Keratinocyte (primary cell): ENCODE results near the gene MAGI1. TPM values are rescaled to one million over a fixed set of nuclear protein-coding genes. Genes with fewer than 3 reads are reported as not detected.

Experiments used
- DNase-seq: peaks from one replicate; pipeline ENCODE4 v3.0.0-alpha.2; 2011; ENCODE audit warnings: low read depth, missing footprints, low spot score
- FAIRE-seq: peaks from 2 replicates; lab custom pipeline; 2011; peaks lifted over from hg19 to GRCh38; lab: Jason Lieb, UNC
- H2AFZ ChIP-seq: 2 replicates; pipeline ENCODE4 v1.6.0; 2012; ENCODE audit warnings: low read length, control low read depth, inconsistent platforms; ENCODE audit not compliant: control insufficient read depth
- H3K27ac ChIP-seq: 2 replicates; pipeline ENCODE4 v1.5.1; 2011; ENCODE audit warnings: low read length; ENCODE audit not compliant: control insufficient read depth, insufficient read depth
- H3K27me3 ChIP-seq: 3 replicates; pipeline ENCODE4 v1.6.0; 2011; ENCODE audit warnings: low read length; ENCODE audit not compliant: control insufficient read depth, insufficient read depth; ENCODE audit errors: extremely low read depth
- H3K36me3 ChIP-seq, 2 experiments: 2 replicates in 1 of 2; 3 replicates in 1 of 2; pipeline ENCODE4 v1.5.1; 2011; ENCODE audit warnings: low read length in 2 of 2, mild to moderate bottlenecking in 1 of 2; ENCODE audit not compliant: control insufficient read depth in 2 of 2, insufficient read depth in 2 of 2; ENCODE audit errors: extremely low read depth in 1 of 2
- H3K4me1 ChIP-seq: 3 replicates; pipeline ENCODE4 v1.5.1; 2011; ENCODE audit warnings: low read length; ENCODE audit not compliant: control insufficient read depth, insufficient read depth; ENCODE audit errors: extremely low read depth
- H3K4me2 ChIP-seq: 3 replicates; pipeline ENCODE4 v1.6.0; 2011; ENCODE audit warnings: low read depth, low read length; ENCODE audit not compliant: control insufficient read depth, insufficient read depth; ENCODE audit errors: extremely low read depth
- H3K4me3 ChIP-seq, 3 experiments: fragments of 200-600 bp in 1 of 3; sonication (generic) in 1 of 3; 2 replicates in 2 of 3; 3 replicates in 1 of 3; pipeline ENCODE4 v1.5.1; 2011 to 2016; ENCODE audit warnings: low read length in 3 of 3, mild to moderate bottlenecking in 3 of 3, control low read depth in 2 of 3, inconsistent platforms in 1 of 3, low read depth in 1 of 3, mixed read lengths in 1 of 3, mixed run types in 1 of 3, moderate library complexity in 1 of 3; ENCODE audit not compliant: control insufficient read depth in 2 of 3, insufficient read depth in 2 of 3; ENCODE audit errors: extremely low read depth in 1 of 3
- H3K79me2 ChIP-seq: 2 replicates; pipeline ENCODE4 v1.6.0; 2012; ENCODE audit warnings: low read length; ENCODE audit not compliant: control insufficient read depth, insufficient read depth
- H3K9ac ChIP-seq: 3 replicates; pipeline ENCODE4 v1.6.0; 2011; ENCODE audit warnings: low read length; ENCODE audit not compliant: control insufficient read depth, insufficient read depth; ENCODE audit errors: extremely low read depth
- H3K9me1 ChIP-seq: 3 replicates; pipeline ENCODE4 v1.6.0; 2011; ENCODE audit warnings: low read length; ENCODE audit not compliant: control insufficient read depth, insufficient read depth; ENCODE audit errors: extremely low read depth
- H3K9me3 ChIP-seq: 2 replicates; pipeline ENCODE4 v1.5.1; 2012; ENCODE audit warnings: low read depth, low read length; ENCODE audit not compliant: control insufficient read depth
- H4K20me1 ChIP-seq: 3 replicates; pipeline ENCODE4 v1.6.0; 2011; ENCODE audit warnings: low read length; ENCODE audit not compliant: control insufficient read depth, insufficient read depth; ENCODE audit errors: extremely low read depth
- EZH2 ChIP-seq: IDR thresholded peaks from one replicate; pipeline ENCODE4 v1.6.1; 2012; ENCODE audit warnings: inconsistent platforms, mild to moderate bottlenecking, low read length, moderate library complexity
- dilution Hi-C: fragments of 300-500 bp; cut with MboI; formaldehyde crosslinking; loops from one replicate; pipeline ENCODE4 v1.7.0; 2020; ENCODE audit warnings: low sequenced_read_pairs; ENCODE audit not compliant: extremely low pct_ligation_motif_present
- polyA plus RNA-seq, 5 experiments: library from polyadenylated mRNA; depleted of rRNA in 3 of 5; stranded (reverse) in 3 of 5; stranded (forward) in 1 of 5; unstranded in 1 of 5; fragments of >200 nt; gene quantifications; 1 replicate in 1 of 5; 2 replicates in 3 of 5; 3 replicates in 1 of 5; pipeline versions ENCODE4 v1.2.1 to v1.2.3, GENCODE V29; 2011 to 2012; ENCODE audit warnings: missing spikeins in 2 of 5, low read depth in 1 of 5, low replicate concordance in 1 of 5
- TF ChIP-seq, protein P1 (sequence below), 3 experiments: IDR thresholded peaks in 1 of 3; conservative IDR thresholded peaks in 1 of 3; optimal IDR thresholded peaks in 1 of 3; 2 replicates in 2 of 3; 3 replicates in 1 of 3; pipeline versions ENCODE3 to v1.5.1; 2011; ENCODE audit warnings: low read length in 3 of 3, mild to moderate bottlenecking in 3 of 3, moderate library complexity in 2 of 3, control low read depth in 1 of 3, inconsistent platforms in 1 of 3; ENCODE audit not compliant: insufficient read depth in 2 of 3; ENCODE audit errors: extremely low read depth in 1 of 3

The MAGI1 gene
- polyA plus RNA-seq, 1 donor (not counting 4 experiments of a cell fraction or from before 2014, with no cell fraction given), result 10.9 TPM

DNA sequence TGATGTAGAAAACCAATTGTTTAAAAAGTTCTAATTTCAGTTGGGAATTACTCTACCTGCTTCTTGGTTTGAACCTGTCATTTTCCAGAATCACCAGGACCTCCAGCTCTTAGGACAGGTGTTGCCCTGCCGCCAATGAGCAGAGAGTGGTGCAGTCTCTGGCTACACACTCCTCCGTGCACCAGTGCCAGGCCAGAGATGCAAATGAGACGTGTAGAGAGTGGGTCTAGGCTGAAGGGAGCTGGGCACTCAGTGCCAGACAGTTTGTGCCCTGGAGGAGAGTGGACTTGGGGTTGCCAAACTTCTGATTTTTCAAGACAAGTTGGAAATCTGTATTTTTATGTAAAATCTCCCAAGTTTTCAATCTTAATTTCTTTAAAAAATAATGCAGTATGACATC lies 566.2 kb downstream of the MAGI1 start:
- no peaks in the 10 kb centered on the region for H3K36me3 ChIP-seq
- H3K27me3 ChIP-seq, result no peaks in the 10 kb centered on the region
- no peaks in the 10 kb centered on the region for H3K79me2 ChIP-seq
- no peak for TF ChIP-seq EZH2
- TF ChIP-seq, protein P1, sequence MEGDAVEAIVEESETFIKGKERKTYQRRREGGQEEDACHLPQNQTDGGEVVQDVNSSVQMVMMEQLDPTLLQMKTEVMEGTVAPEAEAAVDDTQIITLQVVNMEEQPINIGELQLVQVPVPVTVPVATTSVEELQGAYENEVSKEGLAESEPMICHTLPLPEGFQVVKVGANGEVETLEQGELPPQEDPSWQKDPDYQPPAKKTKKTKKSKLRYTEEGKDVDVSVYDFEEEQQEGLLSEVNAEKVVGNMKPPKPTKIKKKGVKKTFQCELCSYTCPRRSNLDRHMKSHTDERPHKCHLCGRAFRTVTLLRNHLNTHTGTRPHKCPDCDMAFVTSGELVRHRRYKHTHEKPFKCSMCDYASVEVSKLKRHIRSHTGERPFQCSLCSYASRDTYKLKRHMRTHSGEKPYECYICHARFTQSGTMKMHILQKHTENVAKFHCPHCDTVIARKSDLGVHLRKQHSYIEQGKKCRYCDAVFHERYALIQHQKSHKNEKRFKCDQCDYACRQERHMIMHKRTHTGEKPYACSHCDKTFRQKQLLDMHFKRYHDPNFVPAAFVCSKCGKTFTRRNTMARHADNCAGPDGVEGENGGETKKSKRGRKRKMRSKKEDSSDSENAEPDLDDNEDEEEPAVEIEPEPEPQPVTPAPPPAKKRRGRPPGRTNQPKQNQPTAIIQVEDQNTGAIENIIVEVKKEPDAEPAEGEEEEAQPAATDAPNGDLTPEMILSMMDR (optimal IDR thresholded peaks at IDR 0.05 in 1 of 3, IDR thresholded peaks at IDR 0.05 in 1 of 3, conservative IDR thresholded peaks at IDR 0.05 in 1 of 3; ENCODE audit: extremely low read depth in 1 of 3, insufficient read depth in 2 of 3, low read length in 3 of 3), result no peak
- no peaks in the 10 kb centered on the region for H3K9me1 ChIP-seq
- H3K9me3 ChIP-seq, result no peaks in the 10 kb centered on the region
- H3K4me1 ChIP-seq, result no peaks in the 10 kb centered on the region
- no peak overlapping the region for H3K4me3 ChIP-seq
- H2AFZ ChIP-seq, result no peak overlapping the region
- H3K4me2 ChIP-seq, result no peak overlapping the region
- DNase-seq, result no peak
- FAIRE-seq, result no peak
- dilution Hi-C loops, result no loop called here
- no peak overlapping the region for H3K27ac ChIP-seq
- no peaks in the 10 kb centered on the region for H4K20me1 ChIP-seq
- H3K9ac ChIP-seq, result no peak overlapping the region

GRCh38 chr3:65466300-65466988 lies 572.3 kb downstream of the MAGI1 start:
- Histone ChIP-seq H3K36me3 (no peaks in the 10 kb centered on the region), H4K20me1 (no peaks in the 10 kb centered on the region), H3K9me3 (no peaks in the 10 kb centered on the region), H3K4me3 (no peak overlapping the region), H3K27me3 (no peaks in the 10 kb centered on the region), H3K27ac (no peak overlapping the region), H3K79me2 (no peaks in the 10 kb centered on the region), H3K4me2 (no peak overlapping the region), H3K9ac (no peak overlapping the region), H3K4me1 (no peaks in the 10 kb centered on the region), H3K9me1 (no peaks in the 10 kb centered on the region), H2AFZ (no peak overlapping the region)
- FAIRE-seq, result no peak
- dilution Hi-C loops, result no loop called here
- no peak for TF ChIP-seq EZH2
- TF ChIP-seq, protein P1 (optimal IDR thresholded peaks at IDR 0.05 in 1 of 3, IDR thresholded peaks at IDR 0.05 in 1 of 3, conservative IDR thresholded peaks at IDR 0.05 in 1 of 3; ENCODE audit: extremely low read depth in 1 of 3, insufficient read depth in 2 of 3, low read length in 3 of 3), result no peak
- no peak for DNase-seq
